ENCODE data around the gene DCUN1D4.
A peak's percentile ranks its signal among the peaks of the same experiment; 100 is the strongest.

The DCUN1D4 gene

DNA sequence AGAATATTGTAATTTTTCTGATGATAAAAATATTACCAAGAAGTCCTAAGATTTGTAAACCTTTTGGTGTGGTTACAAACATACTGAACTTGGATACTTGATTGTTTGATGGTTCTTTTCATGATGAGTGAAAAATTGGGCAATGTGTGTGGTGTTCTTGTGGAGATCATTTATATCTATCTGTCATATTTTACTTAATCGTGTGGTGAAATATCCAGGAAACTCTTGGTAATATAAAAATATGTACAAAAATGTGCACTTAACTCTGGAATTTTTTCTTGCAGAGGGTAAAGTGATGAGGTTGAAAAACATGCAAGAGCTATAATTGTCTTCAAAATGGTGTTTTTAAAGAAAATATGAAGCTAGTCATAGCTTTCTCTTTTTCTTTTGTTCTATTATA, 2.8 kb downstream of the DCUN1D4 start:
- TF ChIP-seq, protein P1, sequence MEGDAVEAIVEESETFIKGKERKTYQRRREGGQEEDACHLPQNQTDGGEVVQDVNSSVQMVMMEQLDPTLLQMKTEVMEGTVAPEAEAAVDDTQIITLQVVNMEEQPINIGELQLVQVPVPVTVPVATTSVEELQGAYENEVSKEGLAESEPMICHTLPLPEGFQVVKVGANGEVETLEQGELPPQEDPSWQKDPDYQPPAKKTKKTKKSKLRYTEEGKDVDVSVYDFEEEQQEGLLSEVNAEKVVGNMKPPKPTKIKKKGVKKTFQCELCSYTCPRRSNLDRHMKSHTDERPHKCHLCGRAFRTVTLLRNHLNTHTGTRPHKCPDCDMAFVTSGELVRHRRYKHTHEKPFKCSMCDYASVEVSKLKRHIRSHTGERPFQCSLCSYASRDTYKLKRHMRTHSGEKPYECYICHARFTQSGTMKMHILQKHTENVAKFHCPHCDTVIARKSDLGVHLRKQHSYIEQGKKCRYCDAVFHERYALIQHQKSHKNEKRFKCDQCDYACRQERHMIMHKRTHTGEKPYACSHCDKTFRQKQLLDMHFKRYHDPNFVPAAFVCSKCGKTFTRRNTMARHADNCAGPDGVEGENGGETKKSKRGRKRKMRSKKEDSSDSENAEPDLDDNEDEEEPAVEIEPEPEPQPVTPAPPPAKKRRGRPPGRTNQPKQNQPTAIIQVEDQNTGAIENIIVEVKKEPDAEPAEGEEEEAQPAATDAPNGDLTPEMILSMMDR (conservative IDR thresholded peaks at IDR 0.05) = no peak
- H3K27ac ChIP-seq = peak overlapping the region; percentile 80

DNA sequence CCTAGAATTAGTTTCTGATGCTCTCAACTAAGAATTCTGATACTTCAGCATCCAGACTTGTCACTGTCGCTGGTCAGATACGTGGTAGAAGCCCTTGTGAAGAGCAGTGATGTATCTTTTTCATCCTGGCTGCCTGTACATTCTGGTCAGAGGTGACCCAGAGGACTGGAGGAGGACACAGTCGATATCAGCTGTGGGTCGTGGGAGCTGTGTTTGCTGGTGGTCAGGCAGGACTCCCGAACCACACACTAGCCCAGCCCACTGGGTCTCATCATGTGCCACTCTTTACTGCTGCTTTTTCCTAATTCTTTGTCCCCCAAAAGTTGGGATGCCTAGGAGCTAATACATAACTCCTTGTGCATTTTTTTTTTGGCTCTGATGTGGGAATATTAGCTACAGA, 6.5 kb downstream of the DCUN1D4 start:
- TF ChIP-seq, protein P1 (conservative IDR thresholded peaks at IDR 0.05) = no peak
- H3K27ac ChIP-seq = no peak overlapping the region

GRCh38 chr4:51850294-51850693, 7.3 kb downstream of the DCUN1D4 start:
- no peak overlapping the region for H3K27ac ChIP-seq
- TF ChIP-seq, protein P1 (conservative IDR thresholded peaks at IDR 0.05) = no peak

DNA sequence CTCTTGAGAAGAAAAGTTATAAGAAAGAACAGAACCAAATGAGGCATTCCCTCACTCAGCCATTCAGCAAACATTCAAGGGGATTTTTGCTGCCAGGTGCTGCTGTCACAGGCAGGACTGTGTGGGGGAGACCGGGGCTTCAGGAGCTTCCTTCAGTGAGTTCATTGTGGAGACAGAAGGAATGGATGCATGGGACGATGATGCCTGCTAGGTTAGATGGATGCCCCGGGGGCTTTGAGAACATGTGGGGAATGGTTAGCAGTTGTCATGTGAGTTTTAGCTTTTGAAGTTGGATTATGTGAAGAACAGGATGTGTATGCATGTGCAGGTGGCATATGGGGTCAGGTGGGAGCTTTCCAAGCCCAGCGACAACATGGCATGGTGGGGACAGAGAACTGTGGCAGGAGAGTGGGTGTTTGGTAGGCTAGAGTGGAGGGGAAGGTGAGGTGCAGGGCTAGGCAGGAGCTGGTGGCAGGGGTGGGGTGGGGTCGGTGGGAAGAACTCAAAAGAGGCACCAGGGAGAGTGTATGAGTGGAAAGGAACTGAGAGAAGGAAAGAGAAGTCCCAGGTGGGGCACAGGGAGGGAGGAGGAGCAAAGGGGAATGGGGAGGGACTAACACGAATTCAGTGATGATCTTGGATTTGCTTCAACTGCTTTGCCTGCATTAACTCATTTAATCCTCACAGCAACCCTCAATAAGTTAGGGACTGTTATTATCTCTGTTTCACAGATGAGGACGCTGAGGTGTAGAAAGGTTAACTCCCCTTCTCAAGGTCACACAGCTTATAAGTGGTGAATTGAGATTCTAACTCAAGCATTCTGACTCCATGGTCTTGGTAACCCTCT, 8.4 kb downstream of the DCUN1D4 start:
- TF ChIP-seq, protein P1 (conservative IDR thresholded peaks at IDR 0.05) = no peak
- H3K27ac ChIP-seq = no peak overlapping the region

- H3K27ac ChIP-seq = no peak overlapping the region
- TF ChIP-seq, protein P1 (conservative IDR thresholded peaks at IDR 0.05) = no peak
Observed at GRCh38 chr4:51851937-51852290, 9.0 kb downstream of the DCUN1D4 start.

- H3K27ac ChIP-seq = no peak overlapping the region
- TF ChIP-seq, protein P1 (conservative IDR thresholded peaks at IDR 0.05) = no peak
Observed at GRCh38 chr4:51853027-51853682, 10.2 kb downstream of the DCUN1D4 start.

DNA sequence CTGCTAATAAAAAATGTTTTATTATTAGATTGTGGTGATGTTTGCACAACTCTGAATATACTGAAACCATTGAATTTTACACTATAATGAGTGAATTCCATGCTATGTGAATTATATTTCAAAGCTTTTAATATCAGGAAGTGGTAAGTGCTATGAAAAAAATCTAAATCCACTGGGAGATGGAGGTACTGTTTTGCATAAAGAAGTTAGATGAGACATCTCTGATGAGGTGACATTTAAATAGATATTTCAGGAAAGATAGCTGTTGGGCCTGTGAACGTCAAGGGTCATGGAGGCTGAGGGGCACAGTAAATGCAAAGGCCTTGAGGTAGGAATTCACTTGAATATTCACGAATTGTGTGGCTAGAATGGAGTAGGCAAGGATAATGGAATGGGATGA, 12.3 kb downstream of the DCUN1D4 start:
- TF ChIP-seq, protein P1 (conservative IDR thresholded peaks at IDR 0.05) = no peak
- H3K27ac ChIP-seq = no peak overlapping the region

Data from VCaP (cell line).